Stimulated activated CD8-positive, alpha-beta memory T cell treated with anti-CD3 and anti-CD28 coated beads, Interleukin-15, amount 100 ng/mL, for 1 hour (primary cell): ENCODE results near the gene NTM.

ENCODE experiments used
- DNase-seq: peaks from one replicate; pipeline ENCODE4 v3.0.0-alpha.2; 2020; ENCODE audit warnings: low read depth

Gene NTM

DNA sequence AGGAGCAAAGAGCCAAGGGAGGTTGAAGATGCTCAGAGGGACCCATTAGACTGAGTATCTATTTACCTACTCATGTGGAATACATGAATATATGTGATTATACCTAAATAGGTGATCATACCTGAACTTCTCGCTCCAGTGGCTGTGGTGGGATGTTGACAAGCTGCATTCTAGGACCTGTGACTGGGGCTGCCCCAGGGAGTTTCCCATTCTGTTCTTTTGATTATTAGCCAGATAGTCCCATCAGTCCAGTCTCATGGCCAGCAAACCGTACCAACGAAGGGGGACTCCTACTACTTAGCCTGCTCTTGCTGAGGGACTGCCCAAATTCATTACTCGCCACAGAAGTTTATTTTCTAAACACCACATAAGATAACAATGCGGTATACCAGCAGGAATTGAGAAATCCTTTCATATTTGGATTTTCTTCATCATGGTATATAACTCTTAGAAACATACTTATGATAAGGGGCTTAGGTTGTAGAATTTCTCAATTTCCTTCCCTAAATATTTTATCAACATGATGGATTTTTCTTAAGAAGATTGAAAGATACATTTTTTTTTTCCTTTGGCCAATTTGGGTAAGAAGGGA lies 273.9 kb downstream of the NTM start:
- DNase-seq = no peak

DNA sequence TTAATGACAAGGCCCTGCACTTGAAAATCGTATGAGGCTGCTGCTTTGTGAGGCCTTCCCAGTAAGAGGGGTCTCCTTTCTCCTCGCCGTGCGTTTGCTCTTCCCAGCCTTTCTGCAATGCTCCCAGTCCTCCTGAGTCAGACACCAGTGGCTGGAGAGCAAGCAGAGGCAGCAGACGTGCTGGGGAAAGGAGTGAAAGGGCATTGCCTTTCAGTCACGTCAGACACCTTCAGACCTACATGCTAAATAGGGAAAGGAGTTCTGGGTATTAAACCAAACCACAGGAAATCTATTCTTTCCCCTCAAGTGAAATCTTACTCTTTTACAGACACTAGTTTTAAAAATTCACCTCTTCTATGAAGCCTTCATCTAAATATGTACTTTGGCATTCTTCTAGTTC lies 274.8 kb downstream of the NTM start:
- no peak for DNase-seq

DNA sequence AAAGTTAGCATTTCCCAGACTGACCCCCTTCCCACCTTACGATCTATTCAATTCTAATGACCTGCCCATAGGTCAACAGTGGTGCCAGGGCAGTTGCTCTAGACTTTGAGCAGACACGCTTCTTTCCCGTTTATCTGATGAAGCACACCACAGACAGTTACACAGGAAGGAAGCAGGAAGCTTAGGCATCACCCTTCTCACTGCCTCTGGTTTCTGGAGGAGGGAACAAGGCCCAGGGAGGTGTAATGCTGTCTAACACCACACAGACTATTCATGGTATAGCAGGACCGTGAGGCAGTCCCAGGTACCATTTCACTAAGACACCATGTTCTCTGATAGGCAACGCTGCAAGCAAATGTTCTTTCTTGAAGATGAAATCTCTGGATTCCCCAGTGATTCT lies 279.4 kb downstream of the NTM start:
- no peak for DNase-seq

DNA sequence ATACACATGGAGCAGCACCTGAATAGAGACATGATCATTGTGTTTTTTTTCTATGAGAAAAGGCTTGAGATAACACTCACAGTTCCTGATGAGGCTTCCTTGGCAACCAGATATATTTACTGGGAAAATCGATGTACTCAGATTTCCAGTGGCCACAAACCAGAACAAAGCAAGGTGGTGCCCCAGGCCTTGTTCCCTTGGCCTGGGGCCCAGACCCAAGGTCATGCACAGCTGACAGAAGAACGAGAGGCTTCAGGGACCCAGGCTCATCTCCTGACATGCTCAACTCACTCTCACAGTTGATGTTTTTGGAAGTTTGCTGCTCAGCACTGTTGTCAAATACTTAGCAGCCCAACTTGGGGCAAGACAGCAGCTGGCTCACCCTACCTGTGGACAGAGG lies 281.8 kb downstream of the NTM start:
- no peak for DNase-seq

DNA sequence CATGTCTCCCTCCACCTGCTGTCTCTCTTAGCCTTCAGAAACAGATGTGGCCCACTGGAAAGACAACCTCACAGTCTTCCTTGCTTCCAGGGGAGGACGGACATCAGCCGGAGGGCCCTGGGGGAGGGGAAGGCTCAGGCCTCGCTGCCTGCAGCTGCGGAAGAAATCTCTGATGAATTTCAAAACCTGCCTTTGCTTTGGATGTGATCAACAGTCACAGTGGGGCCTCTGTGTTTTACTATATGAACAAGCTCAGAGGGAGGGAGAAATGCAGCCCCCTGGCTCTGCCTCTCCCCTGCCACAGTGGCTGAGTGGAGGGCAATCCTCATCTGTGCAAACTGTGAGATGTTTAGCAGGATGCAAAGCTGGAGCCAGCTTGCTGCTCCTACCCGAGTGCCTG lies 282.8 kb downstream of the NTM start:
- DNase-seq = no peak

DNA sequence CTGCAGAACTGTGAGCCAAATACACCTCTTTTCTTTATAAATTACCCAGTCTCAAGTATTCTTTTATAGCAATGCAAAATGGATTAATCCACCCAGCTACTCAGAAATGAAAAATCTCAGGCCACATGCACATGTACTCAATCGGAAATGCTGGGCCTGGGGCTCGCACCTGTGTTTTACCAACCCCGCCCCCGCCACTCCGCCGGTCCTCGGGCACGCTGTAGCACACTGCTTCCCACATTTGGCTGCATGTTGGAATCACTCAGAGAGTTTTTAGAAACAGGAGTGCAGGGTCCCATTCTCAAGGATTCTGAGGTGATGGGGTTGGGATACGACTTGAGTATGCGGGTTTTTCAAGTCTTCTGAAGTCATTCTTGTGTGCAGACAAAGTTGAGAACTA lies 284.4 kb downstream of the NTM start:
- DNase-seq = no peak

DNA sequence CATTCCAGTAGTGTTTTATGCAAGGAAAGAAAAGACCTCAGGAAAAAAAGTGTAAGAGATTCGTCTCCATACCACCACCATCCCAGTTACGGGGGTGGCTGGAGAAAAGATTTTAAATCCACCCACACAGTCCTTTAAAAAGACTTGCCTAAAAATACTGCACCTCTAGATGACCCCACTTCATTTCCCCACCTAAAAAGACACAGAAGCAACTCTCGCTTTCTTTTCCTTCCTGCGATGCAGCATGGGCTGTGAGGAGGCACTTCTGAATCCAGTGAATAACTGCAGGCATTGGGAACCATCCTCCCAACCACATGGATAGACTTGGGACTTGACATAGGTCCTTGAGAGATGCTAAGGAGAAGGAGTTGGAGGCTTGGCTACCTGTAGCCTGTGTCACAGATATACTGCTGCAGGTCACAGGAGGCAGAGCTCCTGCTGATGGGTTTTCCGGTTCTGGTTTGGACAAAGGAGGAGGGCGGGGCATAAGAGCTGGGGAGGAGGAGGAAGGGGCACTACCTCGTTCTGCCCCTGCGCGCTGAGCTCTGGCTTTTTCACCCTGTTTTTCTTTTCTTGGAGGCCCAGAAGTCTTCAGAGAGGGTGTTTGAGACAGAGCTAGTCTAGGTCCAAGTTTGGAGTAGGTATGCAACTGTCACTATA lies 285.9 kb downstream of the NTM start:
- DNase-seq = no peak

DNA sequence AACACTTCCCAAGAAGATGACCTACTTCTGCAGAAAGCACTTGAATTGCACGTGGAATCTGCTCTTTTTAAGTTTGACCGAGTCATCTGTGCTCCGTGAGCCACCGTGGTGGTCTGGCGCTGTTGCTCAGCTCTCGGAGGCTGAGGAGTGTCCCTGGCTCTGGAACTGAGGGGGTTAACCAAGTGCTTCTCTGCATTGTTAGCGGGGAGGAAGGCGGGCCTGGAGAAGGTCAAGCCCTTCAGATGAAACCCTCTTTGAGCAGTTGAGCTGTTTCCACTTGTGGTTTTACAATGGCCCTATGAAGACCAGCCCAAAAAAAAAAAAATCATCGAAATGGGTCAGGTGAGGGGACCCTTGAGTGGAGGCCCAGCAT lies 286.4 kb downstream of the NTM start:
- DNase-seq = no peak

DNA sequence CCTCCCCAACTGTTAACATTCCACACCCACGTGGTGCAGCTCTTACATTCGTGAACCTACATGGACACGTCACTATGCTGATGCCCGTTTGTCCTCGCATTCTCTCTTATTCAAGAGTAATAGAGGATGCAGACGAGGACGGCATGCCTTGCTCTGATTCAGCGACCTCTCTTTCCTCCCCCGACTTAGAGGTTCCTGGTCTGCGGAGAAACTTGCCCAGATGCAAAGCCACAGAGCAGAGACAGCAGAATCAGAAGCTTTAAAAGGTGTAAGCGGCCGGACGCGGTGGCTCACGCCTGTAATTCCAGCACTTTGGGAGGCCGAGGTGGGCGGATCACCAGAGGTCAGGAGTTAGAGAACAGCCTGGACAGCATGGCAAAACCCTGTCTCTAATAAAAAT lies 288.0 kb downstream of the NTM start:
- no peak for DNase-seq

DNA sequence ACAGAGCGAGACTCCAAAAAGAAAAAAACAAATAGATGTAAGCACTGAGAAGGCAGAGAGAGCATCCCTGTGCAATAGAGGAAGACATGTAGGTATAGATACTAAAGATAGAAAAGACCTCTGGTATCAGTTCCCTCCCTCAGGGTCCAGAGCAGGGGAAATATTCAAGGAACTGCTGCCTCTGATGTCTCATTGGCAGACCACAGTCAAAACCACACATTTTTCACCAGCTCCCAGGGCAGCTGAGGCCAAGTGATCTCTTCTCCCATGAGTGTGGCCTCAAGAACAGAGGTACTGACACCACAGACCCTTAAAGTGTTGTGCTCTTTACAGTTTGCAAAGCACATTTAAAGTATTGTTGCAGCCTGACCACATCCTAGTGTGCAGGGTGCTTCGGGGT lies 288.5 kb downstream of the NTM start:
- DNase-seq = no peak

DNA sequence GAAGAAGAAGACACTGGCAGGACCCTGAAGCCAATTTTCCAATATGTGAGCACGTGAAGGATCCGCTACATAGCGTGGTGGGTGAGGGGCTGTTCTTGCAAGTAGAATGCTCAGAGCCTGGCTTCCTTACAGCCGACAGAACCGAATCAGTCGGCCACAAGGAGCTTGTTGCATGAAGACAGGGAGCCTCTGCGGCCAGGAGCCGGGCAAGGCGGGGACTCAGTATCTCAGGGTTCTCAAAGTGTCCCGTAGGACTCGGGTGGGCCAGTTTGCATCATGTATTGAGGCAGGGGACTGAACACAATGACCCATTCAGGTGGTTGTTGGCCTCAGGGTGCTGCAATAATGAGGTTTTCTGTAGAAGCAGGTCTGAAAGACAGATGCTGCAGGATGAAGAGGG lies 289.5 kb downstream of the NTM start:
- no peak for DNase-seq

DNA sequence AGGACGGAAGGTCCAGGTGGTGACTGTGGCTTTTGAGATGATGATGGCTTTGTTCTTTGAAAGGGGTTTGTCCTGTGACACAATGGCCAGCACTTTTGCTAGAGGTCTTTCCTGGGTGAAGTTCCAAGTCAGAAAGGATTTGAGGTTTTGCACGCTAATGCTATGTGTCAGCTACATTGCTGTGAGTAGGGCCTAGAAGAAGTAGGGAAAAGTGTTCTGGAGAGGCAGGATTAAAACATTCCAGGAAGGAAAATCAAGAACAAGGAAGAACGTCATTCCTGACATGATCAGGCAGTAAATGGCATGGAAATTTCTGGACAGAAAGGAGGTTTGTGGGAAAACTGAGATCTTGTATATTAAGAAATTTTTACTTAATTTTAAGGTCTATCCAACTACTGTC lies 290.7 kb downstream of the NTM start:
- DNase-seq = no peak

DNA sequence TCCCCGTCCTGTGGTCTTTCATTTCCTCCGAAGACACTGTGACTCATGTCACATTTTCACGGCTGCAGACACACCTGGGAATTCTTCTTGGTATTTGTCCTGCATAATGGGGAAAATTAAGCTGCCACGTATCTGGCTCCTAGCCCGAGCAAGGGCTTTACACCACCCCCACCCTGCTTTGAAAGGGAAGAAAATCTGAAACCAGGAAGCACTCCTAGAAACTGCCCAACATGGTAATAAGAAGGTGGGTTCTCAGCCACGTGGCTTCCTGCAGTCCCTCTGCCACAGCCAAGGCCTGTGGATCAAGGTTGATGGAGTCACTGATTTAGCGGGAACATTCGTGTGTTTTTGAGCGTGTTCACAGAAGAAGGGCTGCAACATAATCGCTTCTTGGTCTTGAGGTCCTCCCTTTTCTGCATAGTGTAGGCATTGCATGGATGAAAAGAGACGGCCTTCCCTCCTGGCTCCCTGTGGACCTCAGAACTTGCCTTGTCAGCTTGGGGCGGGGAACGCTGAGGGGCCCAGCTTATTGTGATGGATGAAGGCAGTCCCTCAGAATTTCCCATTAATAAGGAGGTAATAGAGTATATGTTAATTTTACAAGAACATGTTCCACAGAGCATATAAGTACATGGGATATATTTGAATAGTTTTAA lies 292.0 kb downstream of the NTM start:
- no peak for DNase-seq

DNA sequence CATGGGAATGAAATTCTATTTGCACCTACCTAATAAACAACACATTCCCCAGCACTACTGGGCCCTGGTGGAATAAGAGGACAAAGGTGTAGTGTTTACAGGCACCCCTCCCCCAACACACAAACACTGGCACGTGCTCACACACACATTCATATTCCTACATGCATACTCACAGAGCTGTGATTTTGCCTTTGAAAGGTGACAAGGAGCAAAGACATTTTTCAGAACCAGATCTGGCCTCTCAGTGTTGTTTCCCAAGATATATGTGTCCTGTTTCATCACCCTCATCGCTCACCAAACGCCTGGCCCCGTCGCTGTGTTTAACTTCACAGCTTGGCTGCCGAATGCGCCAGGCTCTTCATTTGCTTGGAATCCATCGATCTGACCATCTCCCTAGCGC lies 292.6 kb downstream of the NTM start:
- DNase-seq = no peak

DNA sequence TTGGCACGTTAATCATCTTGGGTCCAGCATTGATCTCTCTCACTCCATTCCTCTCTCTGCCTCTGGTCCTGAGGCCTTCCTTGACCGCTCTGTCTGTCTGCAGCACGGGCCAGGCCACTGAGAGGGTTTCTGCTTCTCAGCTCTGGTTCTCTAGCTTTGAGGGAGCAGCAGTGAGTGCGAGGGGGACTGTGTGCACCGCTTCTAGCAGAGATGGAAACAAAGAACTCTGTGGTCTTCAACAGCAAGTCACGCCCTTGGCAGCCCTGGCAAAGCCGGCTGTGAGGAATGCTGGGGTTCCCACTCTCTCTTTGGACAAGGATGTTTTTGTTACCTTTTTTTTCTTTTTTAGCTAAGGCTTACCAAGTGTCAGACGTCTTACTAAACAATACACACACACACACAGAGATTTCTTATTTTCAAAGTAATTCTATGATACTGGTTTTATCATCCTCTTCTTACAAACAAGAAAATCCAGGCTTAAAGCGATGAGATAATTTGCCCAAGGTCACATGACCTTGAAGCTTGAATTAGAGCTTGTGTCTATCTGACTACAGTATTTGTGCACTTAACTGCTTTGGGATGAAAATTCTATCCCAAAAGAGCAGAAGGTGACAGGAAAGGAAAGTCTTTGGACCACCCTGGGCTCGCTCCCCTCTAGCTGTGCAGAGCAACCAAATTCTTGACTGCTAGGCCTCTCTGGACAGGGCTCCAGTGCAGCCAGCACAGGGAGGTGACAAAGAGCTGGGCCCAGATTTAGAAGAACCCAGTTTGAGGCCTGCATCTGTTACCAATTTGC lies 293.2 kb downstream of the NTM start:
- no peak for DNase-seq

DNA sequence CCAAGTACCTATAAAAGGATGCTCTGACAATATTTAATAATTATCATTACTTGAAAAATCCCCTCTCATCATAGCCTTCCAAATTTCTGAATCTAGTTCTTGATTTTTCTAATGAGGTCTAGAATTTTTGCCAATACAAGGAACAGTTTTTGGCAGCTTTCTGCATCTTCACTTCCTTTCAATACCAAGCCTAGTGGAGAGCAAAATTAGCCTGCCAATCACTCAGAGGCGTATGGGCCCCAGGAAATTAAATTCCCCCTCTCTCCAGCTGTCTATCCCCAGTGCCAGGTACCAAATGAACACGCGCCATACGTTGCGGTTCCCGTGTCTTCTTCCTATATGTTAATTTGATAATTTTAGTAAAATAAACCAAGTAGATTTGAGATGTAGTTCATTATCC lies 293.9 kb downstream of the NTM start:
- DNase-seq = no peak

DNA sequence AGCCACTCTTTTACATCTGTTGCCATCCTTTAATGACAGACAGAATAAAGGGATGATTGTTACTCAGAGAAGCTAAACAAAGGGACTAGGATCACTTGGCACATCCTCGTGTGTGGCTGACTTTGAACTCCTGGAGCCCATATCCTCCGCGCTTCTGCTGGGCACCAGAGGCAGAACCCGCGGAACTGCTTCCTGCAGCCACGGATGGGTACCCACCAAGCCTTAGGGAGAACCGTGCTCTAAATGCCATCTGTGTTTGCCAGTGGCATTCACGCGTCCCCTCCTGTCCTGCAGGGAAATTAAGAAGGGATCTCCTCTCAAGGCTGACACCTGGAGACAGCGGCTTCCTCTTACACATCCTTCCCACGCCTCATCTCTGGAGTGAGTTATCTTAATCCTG lies 294.4 kb downstream of the NTM start:
- DNase-seq = no peak

DNA sequence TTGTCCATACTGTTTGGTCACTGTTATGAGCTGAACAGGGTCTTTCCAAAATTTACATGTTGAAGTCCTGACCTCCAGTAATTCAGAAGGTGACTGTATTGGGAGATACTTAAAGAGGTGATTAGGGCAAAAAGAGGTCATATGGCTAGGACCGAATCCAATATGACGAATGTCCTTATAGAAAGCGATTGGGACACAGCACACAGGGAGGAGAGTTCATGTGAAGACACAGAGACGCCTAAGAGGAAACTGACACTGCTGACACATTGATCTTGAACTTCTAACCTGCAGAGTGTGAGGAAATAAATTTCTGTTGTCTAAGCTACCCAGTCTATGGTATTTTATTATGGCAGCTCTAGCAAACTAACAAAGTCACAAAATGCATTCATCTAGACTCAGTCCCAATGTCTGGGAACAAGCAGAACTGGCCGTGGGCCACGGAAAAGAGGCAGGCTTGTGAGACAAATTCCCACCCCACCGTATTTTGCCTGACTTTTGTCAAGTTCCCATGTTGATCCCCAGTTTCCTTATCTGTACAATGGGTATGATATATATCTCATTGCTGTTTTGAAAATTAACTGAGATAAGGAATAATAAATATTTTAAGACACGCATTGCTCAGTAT lies 295.0 kb downstream of the NTM start:
- no peak for DNase-seq

DNA sequence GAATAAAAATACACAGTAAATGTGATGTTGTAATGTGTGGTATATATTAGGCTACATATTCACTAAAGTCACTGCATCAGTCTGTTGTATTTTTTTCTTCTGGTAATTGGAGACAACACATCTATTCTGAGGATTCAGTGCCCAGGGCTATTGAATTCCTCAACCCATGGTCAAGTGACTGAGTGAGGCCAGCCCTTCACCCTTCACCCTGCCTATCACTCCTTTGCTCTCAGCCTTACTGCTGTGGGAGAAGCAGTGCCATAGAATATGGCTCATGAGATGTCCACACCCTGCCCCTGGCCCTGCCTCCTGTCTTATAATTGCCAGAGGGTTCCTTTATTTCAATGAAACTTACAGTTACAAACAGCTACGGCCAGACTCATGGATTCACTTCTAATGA lies 295.6 kb downstream of the NTM start:
- no peak for DNase-seq

DNA sequence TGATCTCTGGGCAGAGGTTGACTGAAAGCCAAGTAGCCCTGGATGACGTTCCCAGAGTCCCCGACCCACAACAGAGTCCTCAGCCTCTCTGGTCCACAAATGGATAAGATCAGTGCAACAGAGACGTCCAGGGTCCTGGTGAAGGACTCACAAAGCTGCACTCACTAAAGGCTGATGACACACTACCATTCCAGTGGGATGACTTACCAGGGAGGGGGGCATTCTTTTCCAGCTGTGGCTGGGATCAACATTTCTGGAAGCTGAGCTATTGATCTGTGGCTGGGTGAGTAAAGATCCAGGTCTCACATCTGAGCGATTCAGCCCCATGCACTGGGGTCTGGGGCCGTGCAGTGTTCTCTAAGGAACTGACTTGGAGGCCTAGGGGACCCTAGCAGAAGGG lies 296.2 kb downstream of the NTM start:
- DNase-seq = no peak

DNA sequence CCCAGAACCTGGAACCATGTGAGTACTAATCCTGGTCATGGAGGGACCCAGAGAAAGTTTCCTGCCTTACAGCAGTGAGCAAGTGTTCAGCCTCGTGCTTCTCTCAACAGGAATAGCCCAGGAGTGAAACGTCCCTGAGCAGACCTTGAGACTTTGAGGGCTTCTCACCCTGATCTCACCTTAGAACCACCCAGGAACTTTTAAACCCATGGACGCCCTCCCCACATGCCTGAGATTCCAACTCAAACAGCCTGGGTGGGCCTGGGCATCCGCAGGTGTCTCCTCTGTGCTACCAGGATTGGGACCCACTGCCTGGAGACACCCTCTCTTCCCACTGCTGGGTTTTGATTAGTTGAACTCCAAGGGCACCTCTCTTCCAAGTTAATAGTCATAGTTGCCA lies 297.2 kb downstream of the NTM start:
- DNase-seq = no peak

DNA sequence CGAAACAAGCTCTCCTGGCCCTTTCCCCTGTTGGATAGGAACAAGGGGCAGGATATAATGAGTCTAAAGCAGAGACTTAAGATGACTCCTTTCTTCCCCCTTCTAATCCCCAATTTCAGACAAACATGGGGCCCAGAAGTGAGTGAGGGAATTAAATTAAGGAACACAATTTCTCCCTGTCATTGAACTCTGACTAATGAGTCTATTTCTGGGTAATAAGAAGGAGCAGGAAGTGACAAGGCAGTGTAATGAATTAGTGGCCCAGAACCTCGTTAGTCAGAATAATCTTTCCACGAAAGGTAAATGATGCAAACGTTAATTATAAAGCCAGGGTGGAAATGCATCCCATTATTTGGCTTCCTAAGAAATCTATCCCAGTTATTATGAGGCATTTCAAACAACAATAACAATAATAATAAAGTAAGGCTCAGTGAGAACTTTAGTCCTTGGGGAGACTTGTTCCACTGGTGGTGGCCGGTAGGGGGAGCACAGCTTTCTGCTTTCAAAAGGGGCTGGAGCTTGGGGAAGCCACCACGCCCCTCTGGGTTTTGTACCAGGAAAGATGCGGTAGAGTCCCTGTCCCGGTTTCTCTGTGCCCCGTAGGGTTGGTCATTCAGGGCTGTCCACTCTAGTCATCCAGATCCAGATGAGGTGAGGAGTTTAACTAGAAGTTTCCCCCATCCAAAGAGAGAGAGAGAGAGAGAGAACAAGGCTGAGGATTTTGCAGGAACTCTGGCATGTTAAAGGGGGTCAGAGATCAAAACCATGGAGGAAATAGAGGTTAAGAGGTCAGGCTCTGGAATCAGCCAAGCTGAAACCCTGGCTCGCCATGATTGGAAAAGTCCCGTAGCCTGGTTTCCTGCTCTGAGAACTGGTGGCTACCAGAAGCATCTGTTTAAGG lies 298.3 kb downstream of the NTM start:
- DNase-seq = no peak
